HG02938 (cell line): Measurements from ENCODE around the gene CALML3.
"Not testable (repeated sequence)": the region's sequence is repeated elsewhere in the genome, so short reads cannot be mapped to it uniquely, and the experiment has no call there.

Source experiments
- ATAC-seq: cut with Tn5 transposase; IDR thresholded peaks from one replicate; pipeline ENCODE4 v1.9.1; 2021; ENCODE audit warnings: mild to moderate bottlenecking, moderate library complexity; ENCODE audit not compliant: unreplicated experiment

Gene CALML3

DNA sequence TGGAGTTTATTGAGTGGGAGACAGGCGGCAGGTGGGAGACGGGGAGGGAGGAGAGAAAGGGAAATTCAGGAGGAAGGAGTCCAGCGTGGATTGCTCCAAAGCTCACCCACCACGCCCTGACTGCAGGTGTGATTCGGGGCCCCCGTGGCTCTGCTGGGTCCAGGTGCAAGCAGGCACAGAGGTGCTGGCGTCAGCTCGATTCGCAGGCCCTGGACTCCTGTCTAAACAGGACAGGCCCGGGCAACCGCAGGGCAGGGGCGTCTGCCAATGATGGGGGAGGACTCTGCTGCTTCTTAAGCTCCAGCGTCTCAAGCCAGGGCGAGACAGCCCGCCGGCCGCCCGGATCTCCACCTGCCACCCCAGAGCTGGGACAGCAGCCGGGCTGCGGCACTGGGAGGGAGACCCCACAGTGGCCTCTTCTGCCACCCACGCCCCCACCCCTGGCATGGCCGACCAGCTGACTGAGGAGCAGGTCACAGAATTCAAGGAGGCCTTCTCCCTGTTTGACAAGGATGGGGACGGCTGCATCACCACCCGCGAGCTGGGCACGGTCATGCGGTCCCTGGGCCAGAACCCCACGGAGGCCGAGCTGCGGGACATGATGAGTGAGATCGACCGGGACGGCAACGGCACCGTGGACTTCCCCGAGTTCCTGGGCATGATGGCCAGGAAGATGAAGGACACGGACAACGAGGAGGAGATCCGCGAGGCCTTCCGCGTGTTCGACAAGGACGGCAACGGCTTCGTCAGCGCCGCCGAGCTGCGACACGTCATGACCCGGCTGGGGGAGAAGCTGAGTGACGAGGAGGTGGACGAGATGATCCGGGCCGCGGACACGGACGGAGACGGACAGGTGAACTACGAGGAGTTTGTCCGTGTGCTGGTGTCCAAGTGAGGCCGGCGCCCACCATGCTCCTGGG is at the start of gene CALML3:
Gene CALML3, plus strand, starts transcription at position 321 of the 920 bp plus-strand sequence. Its CDS starts 125 bp downstream, at position 446.
- no peak for ATAC-seq

DNA sequence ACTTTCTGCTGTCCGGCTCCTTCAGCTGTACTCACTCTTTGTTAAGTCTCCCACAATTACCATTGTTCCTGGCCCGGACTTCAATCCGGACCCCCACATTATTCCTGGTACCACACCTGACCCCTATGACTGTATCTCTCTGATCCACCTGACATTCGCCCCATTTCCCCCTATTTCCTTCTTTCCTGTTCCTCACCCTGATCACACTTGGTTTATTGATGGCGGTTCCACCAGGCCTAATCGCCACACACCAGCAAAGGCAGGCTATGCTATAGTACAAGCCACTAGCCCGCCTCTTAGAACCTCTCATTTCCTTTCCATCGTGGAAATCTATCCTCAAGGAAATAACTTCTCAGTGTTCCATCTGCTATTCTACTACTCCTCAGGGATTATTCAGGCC is 49.7 kb upstream of the CALML3 start:
- not testable (repeated sequence) for ATAC-seq

DNA sequence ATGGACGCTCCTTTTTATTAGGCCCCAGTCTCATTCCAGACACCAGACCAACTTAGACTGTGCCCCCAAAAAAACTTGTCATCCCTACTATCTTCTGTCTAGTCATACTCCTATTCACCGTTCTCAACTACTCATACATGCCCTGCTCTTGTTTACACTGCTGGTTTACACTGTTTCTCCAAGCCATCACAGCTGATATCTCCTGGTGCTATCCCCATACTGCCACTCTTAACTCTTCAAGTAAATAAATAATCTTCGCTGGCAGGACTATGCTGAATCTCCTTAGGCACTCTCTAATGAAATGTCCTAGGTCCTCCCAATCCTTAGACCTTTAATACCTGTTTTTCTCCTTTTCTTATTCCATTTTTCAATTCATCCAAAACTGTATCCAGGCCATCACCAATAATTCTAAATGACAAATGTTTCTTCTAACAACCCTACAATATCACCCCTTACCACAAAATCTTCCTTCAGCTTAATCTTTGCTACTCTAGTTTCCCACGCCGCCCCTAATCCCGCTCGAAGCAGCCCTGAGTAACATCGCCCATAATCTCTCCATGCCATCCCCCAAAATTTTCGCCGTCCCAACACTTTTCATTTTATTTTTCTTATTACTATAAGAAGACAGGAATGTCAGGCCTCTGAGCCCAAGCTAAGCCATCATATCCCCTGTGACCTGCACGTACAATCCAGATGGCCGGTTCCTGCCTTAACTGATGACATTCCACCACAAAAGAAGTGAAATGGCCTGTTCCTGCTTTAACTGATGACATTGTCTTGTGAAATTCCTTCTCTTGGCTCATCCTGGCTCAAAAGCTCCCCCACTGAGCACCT is 48.6 kb upstream of the CALML3 start:
- ATAC-seq = not testable (repeated sequence)

DNA sequence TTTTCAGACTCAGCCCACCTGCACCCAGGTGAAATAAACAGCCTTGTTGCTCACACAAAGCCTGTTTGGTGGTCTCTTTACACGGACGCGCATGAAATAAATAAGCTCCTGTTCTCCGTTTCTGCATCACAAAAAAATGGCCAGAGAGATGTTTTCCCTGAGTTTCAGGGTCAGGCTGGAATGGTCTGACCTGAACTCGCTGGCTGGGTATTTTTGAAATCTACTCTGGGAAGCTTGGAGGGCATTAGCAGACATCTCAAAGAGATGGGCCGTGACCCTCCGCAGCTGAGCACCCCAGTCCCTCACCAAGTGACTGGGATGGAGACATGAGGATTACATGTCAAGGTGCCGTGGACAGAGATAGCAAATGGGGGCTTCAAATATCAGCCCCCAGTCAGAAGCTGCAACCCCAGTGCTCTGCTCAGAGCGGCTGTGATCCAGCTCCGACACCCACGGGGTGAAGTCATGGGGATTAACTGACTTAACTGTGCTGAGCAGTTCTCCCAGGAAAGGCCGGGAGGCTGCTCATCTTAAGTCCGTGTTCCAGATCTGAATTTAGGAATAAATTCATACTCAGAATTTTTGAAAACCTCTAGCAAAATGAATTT is 47.7 kb upstream of the CALML3 start:
- ATAC-seq = no peak

DNA sequence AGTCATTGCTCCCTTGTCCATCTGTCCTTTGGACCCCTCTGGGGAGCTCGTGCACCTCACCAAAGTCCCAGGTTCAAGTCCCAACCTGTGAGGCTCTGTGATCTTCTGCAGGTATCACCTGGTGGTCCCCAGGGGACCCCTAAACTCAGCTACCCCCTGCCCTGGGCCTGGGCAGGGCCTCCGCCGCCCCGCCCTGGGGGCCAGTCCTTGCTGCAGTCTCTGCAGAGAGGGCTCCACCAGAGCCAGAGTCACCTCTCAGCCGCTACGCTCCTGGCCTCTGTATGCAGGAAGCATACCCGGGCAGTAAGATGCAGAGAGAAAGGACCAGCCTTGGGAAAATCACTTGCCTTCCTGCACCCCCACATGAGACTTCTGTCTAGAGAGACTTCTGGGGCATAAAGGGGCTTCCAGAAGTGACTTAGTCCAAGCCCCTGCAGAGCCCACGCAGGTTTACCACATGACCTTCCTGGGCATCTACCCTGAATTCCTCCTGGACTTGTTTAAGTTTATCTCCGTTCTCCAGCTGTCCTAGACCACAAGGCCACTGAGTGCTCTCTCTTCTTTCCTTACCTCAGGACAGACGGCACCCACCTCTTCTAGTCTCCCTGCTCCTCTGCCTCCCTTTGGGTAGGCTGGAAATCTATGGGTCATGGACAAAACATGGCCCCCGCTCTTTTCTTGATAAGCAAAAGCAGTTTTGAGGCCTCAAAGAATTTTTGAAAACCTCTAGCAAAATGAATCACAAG is 46.6 kb upstream of the CALML3 start:
- no peak for ATAC-seq

DNA sequence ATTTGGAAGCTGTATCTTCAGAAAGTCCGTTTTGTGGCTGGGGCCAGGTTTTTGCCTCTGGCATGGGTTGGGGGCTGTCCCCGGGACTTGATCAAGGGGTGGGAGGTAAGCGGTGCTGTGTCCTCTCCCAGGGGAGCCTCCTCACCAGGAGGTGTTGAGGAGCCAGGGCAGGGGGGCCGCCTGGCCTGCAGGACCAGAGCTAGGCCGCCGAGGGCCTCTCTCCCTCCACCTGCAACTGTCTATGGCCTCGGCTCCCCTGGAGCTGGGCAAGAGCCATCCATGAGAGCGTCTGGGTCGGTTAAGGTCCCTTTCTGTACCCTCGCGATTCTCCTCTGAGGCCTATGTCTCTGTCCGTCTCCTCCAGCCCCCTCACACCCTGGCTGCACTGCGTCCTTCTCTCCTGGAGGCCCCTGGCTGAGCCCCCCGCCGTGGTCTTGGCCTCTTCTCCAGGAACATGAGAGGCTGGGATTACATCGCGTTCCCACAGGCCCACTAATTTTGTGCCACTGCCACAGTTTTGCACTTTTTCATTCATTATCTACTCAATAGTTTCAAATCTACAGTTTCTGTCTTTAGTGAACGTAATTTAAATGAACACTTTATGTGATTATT is 46.0 kb upstream of the CALML3 start:
- no peak for ATAC-seq

DNA sequence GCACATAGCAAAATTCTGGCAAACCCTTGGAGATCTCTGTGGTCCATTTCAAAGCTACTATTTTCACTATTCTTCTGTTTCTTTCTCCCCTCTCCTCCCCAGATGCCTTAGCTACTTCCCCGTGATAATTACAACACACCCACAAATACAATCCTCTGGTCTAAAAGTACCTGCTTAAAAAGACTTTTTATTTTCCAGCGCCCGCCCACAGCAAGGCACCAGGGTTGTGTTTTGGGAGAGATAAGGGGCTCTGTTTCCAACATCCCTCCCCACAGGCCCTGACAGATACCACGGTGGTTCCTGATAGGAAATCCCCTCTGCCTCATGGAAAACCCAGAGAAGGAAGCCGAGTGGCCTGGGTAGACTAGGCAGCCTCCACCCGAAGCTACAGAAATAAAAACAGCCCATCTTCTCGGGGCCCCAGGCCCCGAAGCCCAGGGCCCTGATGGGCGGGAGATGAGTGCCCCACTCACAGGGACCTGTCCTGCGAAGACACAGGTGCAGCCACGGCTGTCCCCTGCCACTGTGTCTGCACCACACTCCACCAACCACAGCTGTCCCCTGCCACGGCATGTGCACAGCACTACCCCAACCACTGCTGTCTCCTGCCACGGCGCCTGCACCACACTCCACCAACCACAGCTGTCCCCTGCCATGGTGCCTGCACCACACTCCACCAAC is 45.1 kb upstream of the CALML3 start:
- no peak for ATAC-seq

DNA sequence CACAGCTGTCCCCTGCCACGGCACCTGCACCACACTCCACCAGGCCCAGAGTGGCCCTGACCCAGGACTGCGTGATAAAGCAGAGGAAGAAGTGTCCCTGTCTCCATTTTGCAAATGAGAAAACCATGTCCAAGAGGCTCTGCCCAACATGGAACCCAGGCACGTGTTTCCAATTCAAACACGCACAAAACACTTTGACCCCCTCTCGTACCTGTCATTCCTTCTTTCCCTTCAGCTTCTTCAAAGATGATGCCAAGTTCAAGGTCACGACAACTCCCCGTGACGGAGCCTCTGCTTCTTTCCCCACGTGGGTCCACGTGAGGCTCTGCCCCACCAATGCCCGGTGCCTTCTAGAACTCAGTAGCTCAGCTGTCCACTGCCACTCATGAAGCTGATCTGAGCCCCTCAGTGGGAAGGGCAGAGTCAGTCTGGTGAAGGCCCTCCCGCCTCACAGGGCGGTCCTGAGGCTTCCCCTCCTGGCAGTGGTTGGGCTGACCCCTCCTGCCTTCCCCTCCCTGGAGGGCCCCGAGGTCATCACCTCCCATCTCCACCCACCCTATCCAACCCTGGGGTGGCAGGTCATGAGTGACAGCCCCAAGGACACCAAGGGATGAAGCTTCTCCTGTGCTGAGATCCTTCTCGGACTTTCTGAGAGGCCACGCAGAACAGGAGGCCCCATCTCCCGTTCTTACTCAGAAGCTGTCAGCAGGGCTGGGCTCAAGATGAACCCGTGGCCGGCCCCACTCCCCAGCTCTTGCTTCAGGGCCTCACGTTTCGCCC is 44.4 kb upstream of the CALML3 start:
- no peak for ATAC-seq

DNA sequence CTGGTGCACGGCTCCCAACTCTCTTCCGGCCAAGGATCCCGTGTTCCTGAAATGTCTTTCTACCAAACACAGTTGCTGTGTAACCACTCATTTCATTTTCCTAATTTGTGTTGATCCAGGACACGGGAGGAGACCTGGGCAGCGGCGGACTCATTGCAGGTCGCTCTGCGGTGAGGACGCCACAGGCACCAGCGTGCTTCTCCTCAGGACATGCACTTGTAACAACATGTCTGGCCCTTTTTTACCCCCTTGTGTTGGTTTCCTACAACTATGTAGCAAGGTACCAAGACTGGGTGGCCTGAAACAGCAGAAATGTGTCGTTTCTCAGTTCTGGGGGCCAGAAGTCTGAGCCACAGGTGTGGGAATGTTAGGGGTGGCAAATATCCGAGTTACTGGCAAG is 43.6 kb upstream of the CALML3 start:
- no peak for ATAC-seq

DNA sequence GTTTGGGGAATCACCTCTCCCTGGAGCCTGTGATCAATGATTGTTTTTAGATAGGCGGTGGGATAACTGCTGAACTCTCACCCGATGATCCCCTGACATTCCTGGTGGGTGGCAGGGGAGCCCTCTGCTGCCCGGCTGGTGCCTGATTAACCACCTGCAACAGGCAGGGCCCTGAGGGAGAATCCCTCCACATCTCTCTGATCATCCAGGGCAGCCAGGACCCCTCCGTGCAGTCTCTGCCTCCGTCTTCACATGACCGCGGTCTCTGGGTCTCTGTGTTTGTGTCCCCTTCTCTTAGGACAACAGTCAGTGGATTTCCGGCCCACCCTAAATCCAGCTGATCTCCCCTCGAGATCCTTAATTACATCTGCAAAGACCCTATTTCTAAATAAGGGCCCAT is 42.7 kb upstream of the CALML3 start:
- ATAC-seq = no peak

DNA sequence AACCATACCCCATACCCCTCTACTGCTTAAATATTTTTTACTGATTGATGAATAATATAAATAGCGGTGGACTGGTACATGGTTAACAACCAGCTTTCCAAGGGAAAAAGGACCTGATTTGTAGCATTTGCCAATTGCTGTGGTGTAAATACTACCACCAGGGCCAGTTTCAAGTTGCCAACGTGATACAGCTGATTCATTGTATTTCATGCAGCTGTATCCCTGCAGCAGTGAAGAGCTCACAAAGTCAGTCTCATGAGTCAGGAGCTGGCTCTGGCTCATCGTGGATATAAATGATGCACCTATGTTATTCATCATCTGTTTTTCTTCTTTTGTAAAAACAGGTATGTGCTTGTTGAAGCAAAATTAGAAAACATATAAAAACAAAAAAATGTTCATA is 40.6 kb upstream of the CALML3 start:
- ATAC-seq = no peak

DNA sequence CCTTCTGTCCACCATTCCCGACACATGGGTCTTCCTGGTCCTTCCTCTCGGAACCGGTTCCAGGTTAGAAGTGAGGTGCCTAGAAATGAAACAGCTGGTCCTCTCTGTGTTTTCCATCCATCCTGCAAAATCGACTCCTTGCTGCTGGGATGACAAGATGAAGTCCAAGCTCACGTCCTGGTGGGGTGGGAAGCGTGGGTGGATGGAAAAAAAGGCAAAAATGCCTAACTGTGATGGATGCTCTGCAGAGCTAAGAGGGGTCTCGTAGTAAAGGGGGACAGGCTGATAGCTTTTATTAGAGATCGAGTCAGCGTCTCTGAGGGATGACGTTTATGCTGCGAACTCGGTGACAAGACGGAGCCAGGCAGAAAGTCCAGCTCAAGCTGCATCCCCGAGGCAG is 39.5 kb upstream of the CALML3 start:
- ATAC-seq = no peak

DNA sequence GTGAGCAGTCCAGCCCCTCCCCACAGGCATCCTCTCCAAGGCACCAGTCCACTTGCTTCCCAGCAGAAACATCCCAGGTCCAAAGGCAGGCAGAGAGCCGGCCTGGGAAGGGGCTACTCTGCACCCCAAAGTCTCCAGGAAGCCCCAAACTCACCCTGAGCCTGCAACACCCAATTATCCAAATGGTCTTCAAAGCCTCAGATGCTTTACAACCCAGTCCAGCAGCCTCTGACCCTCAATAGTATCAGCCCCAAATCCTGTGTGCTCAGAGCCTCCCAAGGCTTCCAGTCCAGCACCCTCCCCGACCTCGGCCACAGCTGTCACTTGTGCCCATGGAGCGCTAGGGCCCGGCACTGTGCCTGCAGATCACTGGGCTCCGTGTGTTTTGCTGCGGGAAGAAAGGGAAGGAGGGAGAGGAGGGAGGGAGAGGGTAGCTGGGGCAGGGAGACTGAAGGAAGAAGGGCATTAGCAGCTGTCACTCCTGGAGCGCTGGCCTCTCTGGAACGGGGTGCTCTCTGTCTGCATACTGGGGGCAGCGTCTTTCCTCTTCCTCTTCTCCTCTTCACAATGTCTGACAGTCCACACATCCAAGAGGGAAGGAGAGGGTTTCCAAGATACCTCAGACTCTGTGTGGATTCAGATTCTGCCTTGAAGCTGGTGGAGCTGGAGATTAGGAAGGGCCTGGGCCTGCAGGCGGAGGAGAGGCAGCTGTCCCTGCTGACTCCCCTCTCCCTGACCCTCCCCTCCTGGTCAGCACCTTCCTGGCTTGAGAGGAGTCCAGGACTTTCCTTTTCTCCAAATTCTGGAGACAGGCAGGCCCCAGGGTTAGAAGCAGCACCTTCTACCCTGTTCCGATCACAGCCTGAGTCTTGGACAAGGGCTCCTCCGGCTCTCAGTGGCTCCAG is 38.6 kb upstream of the CALML3 start:
- no peak for ATAC-seq

DNA sequence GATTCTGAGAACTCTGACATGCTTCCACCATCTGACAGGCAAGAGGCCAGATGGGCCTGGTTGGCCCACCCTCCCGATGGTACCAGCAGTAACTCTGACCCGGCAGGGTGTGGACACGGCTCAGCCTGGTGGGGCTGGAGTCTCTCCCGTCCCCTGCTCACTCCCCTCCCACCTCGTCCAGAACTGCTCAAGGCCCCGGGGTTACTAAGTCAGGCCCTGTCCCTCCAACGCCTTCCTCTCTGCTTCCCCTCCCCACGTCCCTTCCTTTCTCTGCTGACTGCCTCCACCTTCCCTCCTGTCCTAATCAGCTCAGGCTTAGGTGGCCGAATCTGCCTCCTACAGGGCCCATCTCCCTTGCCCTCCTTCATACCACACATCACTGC is 37.9 kb upstream of the CALML3 start:
- ATAC-seq = no peak

DNA sequence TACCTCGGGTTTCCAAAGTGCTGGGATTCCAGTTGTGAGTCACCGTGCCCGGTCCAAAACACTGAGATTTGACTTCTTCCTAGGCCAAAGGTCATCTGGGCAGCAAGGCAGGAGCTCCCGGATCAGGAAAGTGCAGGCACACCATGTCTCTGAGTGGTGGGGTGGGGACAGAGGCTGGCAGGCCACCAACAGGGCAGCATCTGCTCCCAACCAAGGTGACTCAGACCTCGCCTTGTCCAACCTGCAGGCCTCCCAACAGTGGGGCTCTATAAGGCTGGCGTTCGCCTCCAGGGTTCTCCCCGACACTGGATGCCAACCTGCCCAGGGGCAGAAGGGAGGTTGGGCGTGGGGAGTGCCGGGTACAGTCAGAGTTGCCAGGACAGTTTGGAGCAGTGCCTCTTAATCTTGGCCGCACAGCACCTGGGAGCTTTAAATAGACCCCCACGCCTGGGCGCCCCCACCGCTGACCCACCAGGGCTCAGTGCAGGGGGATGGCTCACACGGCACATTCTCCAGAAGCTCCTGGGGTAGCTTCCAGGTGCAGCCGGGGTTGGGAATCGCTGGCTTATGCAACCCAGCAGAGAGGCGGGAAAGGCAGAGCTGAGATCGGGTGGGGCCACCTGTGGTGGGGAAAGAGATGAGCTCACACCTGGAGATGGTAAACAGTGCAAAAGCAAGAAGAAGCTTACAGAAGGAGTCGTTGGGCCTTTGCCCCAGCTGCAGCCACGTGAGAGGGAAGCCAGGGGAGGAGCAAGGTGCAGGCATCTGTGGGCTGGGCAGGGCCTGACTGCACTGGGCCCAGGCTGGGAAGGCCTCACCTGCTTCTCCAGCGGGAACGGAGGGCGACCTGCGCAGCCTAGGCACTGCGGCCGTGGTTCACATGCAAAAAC is 36.2 kb upstream of the CALML3 start:
- no peak for ATAC-seq

DNA sequence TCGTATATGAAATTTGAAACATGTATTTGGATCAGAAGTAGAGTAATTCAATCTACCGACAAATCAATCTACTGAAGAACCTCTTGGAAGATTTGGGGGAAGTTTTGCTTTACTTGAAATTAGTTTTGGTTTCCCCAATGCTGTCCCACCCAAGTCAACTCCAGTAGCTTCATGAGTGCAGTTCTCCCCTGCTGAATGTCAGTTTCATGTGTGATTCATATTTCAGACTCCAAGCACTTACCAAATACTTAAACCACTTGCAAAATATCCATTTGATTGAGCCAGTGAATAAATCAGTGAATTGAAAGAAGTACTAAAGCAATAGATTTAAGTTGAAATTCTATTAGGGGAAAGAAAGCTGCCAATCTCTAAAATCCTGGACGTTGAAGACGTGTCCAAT is 34.7 kb upstream of the CALML3 start:
- no peak for ATAC-seq
